T-helper 22 cell (primary cell): ENCODE results near the gene ZNF479.
"Not testable (repeated sequence)": the region's sequence is repeated elsewhere in the genome, so short reads cannot be mapped to it uniquely, and the experiment has no call there.

Experiments
- DNase-seq: peaks from one replicate; pipeline ENCODE4 v3.0.0-alpha.2; 2020; ENCODE audit warnings: low read depth

Gene ZNF479

GRCh38 chr7:57132336-57132735 lies at the start of gene ZNF479:
Gene ZNF479, minus strand, starts transcription at chr7:57132436. Its CDS starts 112 bp downstream, at chr7:57132324.
- DNase-seq, result not testable (repeated sequence)

DNA sequence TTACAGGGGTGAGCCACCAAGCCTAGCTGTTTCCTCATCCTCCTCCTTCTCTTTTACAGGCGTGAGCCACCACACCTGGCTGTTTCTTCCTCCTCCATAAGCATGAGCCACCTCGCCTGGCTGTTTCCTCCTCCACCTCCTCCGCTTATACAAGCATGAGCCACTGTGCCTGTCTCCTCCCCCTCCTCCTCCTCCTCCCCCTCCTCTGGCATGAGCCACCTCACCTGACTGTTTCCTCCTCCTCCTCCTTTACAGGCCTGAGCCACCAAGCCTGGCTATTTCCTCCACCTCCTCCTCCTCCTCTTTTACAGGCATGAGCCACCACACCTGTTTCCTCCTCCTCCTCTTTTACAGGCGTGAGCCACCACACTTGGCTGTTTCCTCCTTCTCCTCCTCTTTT lies 49.8 kb upstream of the ZNF479 start:
- no peak for DNase-seq

DNA sequence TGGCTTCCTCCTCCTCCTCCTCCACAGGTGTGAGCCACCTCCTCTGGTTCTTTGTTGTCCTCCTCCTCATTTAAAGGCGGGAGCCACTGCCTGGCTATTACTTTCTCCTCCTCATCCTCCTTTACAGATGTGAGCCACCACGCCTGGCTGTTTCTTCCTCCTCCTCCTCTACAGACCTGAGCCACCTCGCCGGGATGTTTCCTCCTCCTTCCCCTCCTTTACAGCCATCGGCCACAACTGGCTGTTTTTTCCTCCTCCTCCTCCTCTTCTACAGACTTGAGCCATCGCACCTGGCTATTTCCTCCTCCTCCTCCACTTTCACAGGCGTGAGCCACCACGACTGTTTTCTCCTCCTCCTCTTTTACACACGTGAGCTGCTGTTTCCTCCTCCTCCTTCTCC lies 49.0 kb upstream of the ZNF479 start:
- DNase-seq, result no peak

DNA sequence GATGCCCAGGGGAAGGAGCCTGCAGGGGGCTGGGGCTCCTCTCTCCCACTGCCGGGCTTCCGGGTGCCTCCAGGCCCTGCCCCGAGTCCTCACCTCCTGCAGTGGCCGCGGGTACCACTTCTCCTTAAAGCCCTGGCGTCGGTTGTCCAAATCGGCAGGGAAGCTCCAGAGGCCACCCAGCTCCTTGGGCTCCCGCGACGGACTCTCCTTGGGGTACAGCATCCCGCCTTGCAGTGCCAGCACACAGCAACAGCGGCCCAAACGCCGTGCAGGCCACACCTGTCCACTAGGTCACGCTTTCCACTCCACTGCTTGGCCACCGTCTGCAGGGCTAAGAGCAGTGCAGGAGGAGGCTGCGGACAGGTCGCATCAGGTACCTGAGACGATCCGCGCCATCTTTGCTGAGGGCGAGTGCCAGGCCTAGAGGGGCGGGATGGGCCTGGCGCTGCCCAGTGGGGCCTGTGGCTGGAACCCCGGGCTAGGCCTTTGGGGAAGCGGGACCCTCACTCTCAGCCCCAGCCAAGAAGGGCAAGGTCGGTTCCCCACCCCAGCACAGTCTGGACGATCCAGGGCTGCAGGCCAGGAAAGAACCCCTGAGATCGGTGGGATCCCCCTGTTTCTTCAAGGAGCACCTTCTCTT lies 47.7 kb upstream of the ZNF479 start:
- no peak for DNase-seq

GRCh38 chr7:57178768-57179139 lies 46.5 kb upstream of the ZNF479 start:
- DNase-seq, result no peak

- DNase-seq, result no peak
These were observed 45.9 kb upstream of the ZNF479 start for GRCh38 chr7:57177856-57178767.

DNA sequence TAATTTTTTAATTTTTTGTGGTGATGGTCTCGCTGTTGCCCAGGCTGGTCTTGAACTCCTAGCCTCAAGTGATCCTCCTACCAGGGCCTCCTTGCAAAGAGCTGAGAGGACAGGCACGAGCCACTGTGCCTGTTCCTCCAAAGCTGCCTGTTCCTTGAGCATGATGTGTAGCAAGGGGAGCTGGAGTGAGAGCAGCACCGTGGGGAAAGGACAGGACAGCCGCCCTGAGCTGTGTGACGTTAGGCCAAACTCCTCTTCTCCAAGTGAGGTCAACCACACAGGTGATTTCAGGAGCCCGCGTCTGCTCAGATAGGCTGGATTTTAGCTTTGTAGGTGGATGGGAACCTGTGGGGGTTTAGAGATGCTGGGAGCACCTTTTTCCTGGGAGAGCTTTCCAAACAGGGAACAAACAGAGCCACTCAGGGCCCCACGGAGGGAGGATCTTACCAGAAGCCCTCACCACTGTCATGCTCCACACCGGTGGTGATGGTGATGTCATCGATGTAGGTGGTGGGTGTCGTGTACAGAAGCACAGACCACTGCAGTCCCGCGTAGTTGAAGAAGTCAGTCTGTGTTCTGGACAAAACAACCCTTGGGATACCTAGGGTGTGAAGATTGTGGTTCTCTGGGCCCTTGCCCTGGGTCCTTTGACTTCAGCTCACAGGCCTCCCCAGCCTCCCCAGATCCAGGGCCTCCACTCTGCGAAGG lies 44.8 kb upstream of the ZNF479 start:
- DNase-seq, result no peak

DNA sequence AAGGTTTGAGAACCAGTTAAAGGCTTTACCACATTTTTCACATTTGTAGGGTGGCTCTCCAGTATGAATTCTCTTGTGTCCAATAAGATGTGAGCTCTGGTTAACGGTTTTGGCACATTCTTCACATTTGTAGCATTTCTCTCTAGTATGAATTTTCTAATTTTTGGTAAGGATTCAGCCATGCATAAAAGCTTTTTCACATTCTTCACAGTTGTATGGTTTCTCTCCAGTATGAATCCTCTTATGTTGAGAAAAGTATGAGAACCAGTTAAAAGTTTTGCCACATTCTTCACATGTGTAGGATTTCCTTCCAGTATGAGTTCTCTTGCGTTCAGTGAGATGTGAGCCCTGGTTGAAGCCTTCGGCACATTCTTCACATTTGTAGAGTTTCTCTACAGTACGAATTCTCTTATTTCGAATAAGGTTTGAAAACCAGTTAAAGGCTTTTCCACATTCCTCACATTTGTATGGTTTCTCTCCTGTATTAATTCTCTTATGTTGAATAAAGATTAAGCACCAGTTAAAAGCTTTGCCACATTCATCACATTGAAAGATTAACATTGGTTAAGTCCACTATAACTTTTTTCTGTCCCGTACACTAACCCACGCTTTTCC lies 33.2 kb upstream of the ZNF479 start:
- DNase-seq, result no peak

GRCh38 chr7:57120123-57120784 lies 12.0 kb downstream of the ZNF479 start:
- not testable (repeated sequence) for DNase-seq
